CD4-positive, alpha-beta T cell treated with Interleukin-10 for 1 hour (primary cell): ENCODE results near the gene GTF3C2.
"Not testable (repeated sequence)": the region's sequence is repeated elsewhere in the genome, so short reads cannot be mapped to it uniquely, and the experiment has no call there.

Source experiments
- DNase-seq: peaks from one replicate; pipeline ENCODE4 v3.0.0-alpha.2; 2020

Gene GTF3C2

GRCh38 chr2:27370816-27371620 is 14.5 kb upstream of the GTF3C2 start:
- DNase-seq: peak; percentile 47

- peak; percentile 100 for DNase-seq
These were observed 13.7 kb upstream of the GTF3C2 start, which contains the start of the genes EIF2B4 and SNX17 for GRCh38 chr2:27370026-27370815. EIF2B4 (minus strand) TSS chr2:27370338; CDS start chr2:27370314, 24 bp downstream. SNX17 (plus strand) TSS chr2:27370616; CDS start chr2:27370744, 128 bp downstream.

- DNase-seq: no peak
These were observed 13.0 kb upstream of the GTF3C2 start for GRCh38 chr2:27369471-27370025.

GRCh38 chr2:27363933-27364332 is 7.4 kb upstream of the GTF3C2 start:
- no peak for DNase-seq

DNA sequence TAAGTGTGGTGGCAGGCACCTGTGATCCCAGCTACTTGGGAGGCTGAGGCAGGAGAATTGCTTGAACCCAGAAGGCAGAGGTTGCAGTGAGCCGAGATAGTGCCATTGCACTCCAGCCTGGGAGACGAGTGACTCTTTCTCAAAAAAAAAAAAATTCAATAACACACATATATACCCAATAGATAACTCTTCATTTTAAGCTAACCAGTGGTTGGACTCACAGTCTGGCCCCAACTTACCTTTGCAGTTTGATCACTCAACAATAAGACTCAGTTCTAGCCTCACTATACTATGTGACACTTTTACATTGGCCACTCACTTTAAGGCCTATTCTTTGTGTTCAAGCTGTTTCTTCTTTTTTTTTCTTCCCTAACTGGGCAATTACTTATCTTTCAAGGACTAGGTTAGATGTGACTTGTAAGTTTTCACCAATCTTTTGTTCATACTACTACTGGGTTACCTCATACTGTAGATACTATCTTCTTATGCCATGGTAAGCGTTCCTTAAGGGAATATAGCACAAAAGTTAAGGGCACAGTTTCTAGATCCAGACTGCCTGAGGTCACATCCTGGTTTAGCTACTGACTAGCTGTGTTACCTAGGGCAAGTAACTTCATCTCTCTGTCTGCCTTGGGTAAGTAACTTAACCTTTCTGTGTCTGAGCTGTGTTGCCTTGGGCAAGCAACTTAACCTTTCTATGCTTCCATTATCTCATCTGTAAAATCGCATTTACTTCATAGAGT is 6.3 kb upstream of the GTF3C2 start:
- no peak for DNase-seq

DNA sequence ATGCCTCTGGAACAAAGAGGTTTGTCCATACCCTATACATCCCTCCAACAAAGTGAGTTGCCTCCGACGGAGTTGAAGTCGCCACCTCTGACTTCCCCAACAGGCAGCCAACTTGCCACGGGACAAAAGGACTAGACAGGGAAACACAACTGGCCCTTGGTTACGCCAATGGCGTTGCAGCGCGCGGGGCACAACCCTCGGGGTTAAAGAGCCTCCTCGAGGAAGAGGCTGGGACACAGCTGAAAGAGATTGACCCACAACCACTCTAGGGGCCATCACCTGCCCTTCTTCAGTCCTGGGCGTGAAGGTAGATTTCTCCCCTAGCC is 545 bp downstream of the GTF3C2 start:
- no peak for DNase-seq

DNA sequence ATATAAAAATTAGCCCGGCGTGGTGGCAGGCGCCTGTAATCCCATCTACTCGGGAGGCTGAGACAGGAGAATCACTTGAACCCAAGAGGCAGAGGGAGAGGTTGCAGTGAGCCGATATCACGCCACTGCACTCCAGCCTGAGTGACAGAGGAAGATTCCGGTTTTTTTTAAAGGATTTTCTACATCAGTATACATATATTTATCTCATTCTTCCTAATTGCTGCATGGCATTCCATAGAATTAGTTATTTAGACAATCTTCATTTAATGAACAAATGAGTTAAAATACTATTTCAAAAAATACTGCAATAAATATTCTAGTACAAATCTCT is 2.0 kb downstream of the GTF3C2 start:
- no peak for DNase-seq

- DNase-seq: no peak
These were observed 2.6 kb downstream of the GTF3C2 start for GRCh38 chr2:27353762-27354596.

GRCh38 chr2:27353386-27353761 is 3.2 kb downstream of the GTF3C2 start:
- not testable (repeated sequence) for DNase-seq

GRCh38 chr2:27351802-27352598 is 4.6 kb downstream of the GTF3C2 start:
- DNase-seq: peak; percentile 8

DNA sequence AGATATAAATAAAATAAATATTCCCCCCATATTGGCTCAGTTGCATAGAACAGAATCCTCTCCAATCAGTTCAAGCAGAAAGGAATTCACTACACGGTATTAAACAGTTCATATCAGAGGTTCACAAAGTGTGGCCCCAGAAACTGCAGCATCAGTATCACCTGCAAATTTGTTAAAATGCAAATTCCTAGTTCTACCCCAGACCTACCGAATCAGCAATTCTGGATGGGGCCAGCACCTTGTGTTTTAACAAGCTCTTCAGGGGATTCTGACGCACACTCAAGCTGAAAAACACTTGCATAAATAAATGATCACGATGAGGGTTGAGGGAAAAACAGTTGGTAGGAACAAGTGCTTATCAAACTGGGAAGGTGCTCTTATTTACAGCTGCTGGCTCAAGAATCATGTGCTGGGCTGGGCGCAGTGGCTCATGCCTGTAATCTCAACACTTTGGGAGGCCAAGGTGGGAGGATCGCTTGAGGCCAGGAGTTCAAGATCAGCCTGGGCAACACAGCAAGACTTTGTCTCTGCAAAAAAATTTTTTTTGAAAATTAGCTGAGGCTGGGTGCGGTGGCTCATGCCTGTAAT is 6.4 kb downstream of the GTF3C2 start:
- no peak for DNase-seq

DNA sequence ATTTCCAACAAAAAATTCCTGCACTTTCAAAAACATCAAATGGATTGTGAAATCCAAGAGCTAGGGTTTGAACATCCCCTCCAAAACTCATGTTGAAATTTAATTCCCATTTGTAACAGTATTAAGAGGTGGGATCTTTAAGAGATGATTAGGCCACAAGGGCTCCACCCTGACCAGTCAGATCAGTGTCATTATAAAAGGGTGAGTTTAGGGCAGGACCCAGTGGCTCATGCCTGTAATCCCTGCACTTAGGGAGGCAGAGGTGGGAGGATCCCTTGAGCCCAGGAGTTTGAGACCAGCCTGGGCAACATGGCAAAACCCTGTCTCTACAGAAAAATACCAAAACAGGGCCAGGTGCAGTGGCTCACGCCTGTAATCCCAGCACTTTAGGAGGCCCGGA is 8.9 kb downstream of the GTF3C2 start:
- no peak for DNase-seq

DNA sequence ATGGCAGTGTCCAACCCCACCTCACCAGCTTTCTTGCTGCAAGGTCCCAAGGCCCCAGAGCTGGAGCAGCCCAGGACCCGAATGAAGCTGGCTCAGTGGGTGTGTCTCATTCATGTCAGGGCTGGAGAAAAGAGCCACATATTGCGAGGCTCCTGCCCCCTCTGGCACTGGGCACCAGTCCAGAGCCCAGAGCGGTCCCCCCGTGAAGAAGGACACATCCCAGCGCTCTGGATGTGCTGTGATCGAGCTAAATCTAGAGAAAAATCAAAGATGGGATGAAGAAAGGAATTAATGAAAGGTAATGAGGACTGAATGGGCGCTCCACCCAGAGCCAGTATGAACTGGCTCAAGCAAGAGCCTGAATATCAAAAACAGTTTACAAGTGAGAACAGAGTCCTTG is 20.4 kb downstream of the GTF3C2 start:
- DNase-seq: no peak

GRCh38 chr2:27335311-27335710 is 21.3 kb downstream of the GTF3C2 start:
- no peak for DNase-seq

- no peak for DNase-seq
These were observed 31.8 kb downstream of the GTF3C2 start for GRCh38 chr2:27324720-27325119.

- DNase-seq: no peak
These were observed 32.8 kb downstream of the GTF3C2 start for GRCh38 chr2:27323596-27324285.

GRCh38 chr2:27322766-27323595 is 33.6 kb downstream of the GTF3C2 start, which contains the start of gene MPV17:
MPV17 (minus strand) TSS chr2:27323097; CDS start chr2:27322517, 580 bp downstream.
- peak; percentile 89 for DNase-seq

GRCh38 chr2:27322301-27322765 is 34.2 kb downstream of the GTF3C2 start:
- peak; percentile 12 for DNase-seq

GRCh38 chr2:27320958-27321543 is 35.5 kb downstream of the GTF3C2 start:
- no peak for DNase-seq
